ENCODE measurements around the gene TGIF2. TPM values are rescaled to one million over a fixed set of nuclear protein-coding genes. Genes with fewer than 3 reads are reported as not detected.

Gene TGIF2
- 121 and 140 TPM in 2 replicates for total RNA-seq
- long read RNA-seq, transcript TGIF2-201 (3 exons, 3,406 nt), result minor isoform, 7 of 223 reads
- long read RNA-seq, transcript TGIF2-204 (3 exons, 638 nt), result major isoform, 26 of 223 reads
- long read RNA-seq, partial matches to known transcripts, result 174 of 223 reads
- long read RNA-seq, other reads (novel, unspliced or antisense), result 15 of 223 reads

- peak within 1 kb of the TSS; percentile 98 for H3K27ac Mint-ChIP-seq
- DNase-seq (ENCODE audit: low spot score, unreplicated experiment), result peak; percentile 93
- TF ChIP-seq CTCF (IDR thresholded peaks at IDR 0.05; ENCODE audit: unreplicated experiment), result no peak
- no peaks in the 10 kb centered on the region for H3K36me3 Mint-ChIP-seq (ENCODE audit: insufficient read depth)
- H3K4me3 Mint-ChIP-seq (ENCODE audit: low read depth), result peak within 1 kb of the TSS; percentile 93
- H3K27me3 Mint-ChIP-seq, result no peaks in the 10 kb centered on the region
- no peaks in the 10 kb centered on the region for H3K9me3 Mint-ChIP-seq (ENCODE audit: low read depth)
- peaks cover 37% of the 10 kb centered on the region for H3K4me1 Mint-ChIP-seq (ENCODE audit: low read depth)
These were observed at the start of gene TGIF2 for GRCh38 chr20:36573103-36573797. TSS of gene TGIF2 (plus strand) at chr20:36573597. CDS start at chr20:36578775, 5,178 bp downstream.

DNA sequence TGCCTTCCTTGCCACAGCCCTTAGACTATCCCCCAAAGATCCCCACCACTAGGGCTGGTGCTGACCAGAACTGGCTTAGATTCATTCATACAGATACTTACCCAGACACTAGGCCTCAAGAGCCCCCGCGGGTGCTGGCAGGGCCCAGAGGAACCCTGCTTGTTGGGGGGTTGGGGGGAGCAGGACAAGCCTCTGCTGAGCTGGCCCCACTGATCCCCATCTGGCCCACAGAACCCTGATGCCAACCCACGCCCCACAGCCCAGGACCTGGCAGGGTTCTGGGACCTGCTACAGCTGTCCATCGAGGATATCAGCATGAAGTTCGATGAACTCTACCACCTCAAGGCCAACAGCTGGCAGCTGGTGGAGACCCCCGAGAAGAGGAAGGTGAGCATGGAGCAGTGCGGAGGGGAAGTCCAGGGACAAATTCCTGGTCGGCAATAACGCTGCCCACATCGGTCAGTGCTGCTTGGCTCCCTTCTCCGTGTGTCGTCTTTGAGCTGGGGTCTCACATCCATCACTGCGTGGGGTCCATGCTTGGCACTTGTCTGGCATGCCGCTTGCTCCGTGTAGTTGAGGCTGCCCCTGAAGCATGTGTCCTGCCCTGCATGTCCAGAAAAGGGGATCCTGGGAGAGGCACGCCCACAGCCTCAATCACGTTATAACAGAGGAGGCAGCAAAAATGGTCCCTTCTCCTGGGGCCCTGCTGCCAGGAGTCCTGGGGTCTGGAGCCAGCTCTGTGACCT lies 47.6 kb upstream of the TGIF2 start:
- H3K4me1 Mint-ChIP-seq (ENCODE audit: low read depth), result no peaks in the 10 kb centered on the region
- no peaks in the 10 kb centered on the region for H3K9me3 Mint-ChIP-seq (ENCODE audit: low read depth)
- H3K27ac Mint-ChIP-seq, result no peak overlapping the region
- H3K27me3 Mint-ChIP-seq, result no peaks in the 10 kb centered on the region
- H3K36me3 Mint-ChIP-seq (ENCODE audit: insufficient read depth), result peaks cover 21% of the 10 kb centered on the region
- no peak for TF ChIP-seq CTCF (IDR thresholded peaks at IDR 0.05; ENCODE audit: unreplicated experiment)
- no peak for DNase-seq (ENCODE audit: low spot score, unreplicated experiment)
- no peak overlapping the region for H3K4me3 Mint-ChIP-seq (ENCODE audit: low read depth)

GRCh38 chr20:36526521-36527011 lies 46.8 kb upstream of the TGIF2 start:
- Mint-ChIP-seq H3K4me3 (ENCODE audit: low read depth) (no peak overlapping the region), H3K9me3 (ENCODE audit: low read depth) (no peaks in the 10 kb centered on the region), H3K27me3 (no peaks in the 10 kb centered on the region), H3K36me3 (ENCODE audit: insufficient read depth) (peaks cover 18% of the 10 kb centered on the region), H3K27ac (no peak overlapping the region), H3K4me1 (ENCODE audit: low read depth) (no peaks in the 10 kb centered on the region)
- no peak for DNase-seq (ENCODE audit: low spot score, unreplicated experiment)
- TF ChIP-seq CTCF (IDR thresholded peaks at IDR 0.05; ENCODE audit: unreplicated experiment), result no peak

GRCh38 chr20:36527331-36528125 lies 45.9 kb upstream of the TGIF2 start:
- H3K9me3 Mint-ChIP-seq (ENCODE audit: low read depth), result no peaks in the 10 kb centered on the region
- H3K36me3 Mint-ChIP-seq (ENCODE audit: insufficient read depth), result peaks cover 14% of the 10 kb centered on the region
- no peaks in the 10 kb centered on the region for H3K27me3 Mint-ChIP-seq
- H3K27ac Mint-ChIP-seq, result peak overlapping the region; percentile 22
- no peaks in the 10 kb centered on the region for H3K4me1 Mint-ChIP-seq (ENCODE audit: low read depth)
- DNase-seq (ENCODE audit: low spot score, unreplicated experiment), result no peak
- no peak overlapping the region for H3K4me3 Mint-ChIP-seq (ENCODE audit: low read depth)
- no peak for TF ChIP-seq CTCF (IDR thresholded peaks at IDR 0.05; ENCODE audit: unreplicated experiment)
